ENCODE measurements around the gene SLC1A5. TPM values are rescaled to one million over a fixed set of nuclear protein-coding genes. Genes with fewer than 3 reads are reported as not detected.
"Not testable (repeated sequence)": the region's sequence is repeated elsewhere in the genome, so short reads cannot be mapped to it uniquely, and the experiment has no call there.

Gene SLC1A5
- total RNA-seq, 3 donors from 2014 or later (not counting 1 experiment from before 2014, with no cell fraction given) = 11.2 to 23.1 (median 18.9) TPM

DNA sequence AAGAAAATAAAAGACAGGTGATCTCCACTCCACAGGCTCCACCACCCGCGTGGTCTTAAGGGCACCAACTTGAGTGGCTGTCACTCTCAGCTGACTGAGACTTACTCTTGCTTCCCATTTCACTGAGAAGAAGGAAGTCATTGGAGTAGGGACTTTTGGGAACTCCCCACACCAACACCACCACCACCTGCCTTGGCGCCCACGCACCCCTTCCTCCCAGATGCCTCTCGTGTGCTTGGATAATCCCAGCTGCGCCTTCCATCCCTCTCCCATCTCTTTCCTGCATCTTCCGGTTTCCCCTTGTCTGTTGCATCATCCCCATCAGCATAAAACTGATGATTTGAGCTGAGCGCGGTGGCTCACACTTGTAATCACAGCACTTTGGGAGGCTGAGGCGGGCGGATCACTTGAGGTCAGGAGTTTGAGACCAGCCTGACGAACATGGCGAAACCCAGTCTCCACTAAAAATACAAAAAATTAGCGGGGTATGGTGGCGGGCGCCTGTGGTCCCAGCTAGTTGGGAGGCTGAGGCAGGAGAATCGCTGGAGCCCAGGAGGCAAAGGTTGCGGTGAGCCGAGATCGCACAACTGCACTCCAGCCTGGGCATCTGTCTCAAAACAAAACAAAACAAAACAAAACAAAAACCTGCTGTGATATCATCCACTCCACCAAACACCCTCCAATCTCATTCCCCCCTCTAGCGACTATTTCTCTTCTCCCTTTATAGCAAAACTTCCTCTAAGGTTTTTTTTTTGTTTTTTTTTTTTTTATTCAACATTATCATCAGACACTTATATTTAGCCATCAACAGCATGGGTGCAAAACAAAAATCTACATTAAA lies 36.7 kb upstream of the SLC1A5 start:
- no peak overlapping the region for H3K4me3 ChIP-seq (ENCODE audit: low read length)
- H3K27ac Mint-ChIP-seq = peak overlapping the region; percentile 6 to 77
- no peaks in the 10 kb centered on the region for H3K36me3 ChIP-seq (ENCODE audit: control insufficient read depth, insufficient read depth, low read length)
- intact Hi-C loops (cut with micrococcal nuclease) = no loop called here
- peak in 1 of 2 donors; percentile 47 for DNase-seq
- peaks cover 46% of the 10 kb centered on the region for H3K4me1 ChIP-seq (ENCODE audit: control insufficient read depth, insufficient read depth, low read length)
- TF ChIP-seq, protein P1, sequence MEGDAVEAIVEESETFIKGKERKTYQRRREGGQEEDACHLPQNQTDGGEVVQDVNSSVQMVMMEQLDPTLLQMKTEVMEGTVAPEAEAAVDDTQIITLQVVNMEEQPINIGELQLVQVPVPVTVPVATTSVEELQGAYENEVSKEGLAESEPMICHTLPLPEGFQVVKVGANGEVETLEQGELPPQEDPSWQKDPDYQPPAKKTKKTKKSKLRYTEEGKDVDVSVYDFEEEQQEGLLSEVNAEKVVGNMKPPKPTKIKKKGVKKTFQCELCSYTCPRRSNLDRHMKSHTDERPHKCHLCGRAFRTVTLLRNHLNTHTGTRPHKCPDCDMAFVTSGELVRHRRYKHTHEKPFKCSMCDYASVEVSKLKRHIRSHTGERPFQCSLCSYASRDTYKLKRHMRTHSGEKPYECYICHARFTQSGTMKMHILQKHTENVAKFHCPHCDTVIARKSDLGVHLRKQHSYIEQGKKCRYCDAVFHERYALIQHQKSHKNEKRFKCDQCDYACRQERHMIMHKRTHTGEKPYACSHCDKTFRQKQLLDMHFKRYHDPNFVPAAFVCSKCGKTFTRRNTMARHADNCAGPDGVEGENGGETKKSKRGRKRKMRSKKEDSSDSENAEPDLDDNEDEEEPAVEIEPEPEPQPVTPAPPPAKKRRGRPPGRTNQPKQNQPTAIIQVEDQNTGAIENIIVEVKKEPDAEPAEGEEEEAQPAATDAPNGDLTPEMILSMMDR (IDR thresholded peaks at IDR 0.05) = no peak
- H3K27me3 Mint-ChIP-seq (ENCODE audit: low read depth in 2 of 2) = peaks cover 0 to 2% of the 10 kb centered on the region in 2 donors
- no peaks in the 10 kb centered on the region for H3K9me3 Mint-ChIP-seq
- H3K4me3 Mint-ChIP-seq = no peak overlapping the region
- ATAC-seq = peak in 1 of 3 donors; percentile 45
- H3K9me3 ChIP-seq (ENCODE audit: control insufficient read depth, insufficient read depth, low read length) = no peaks in the 10 kb centered on the region
- H3K36me3 Mint-ChIP-seq = no peaks in the 10 kb centered on the region
- WGBS (ENCODE audit: insufficient coverage) = 73% methylated on average over 21 of the region's 21 CpGs
- H3K27me3 ChIP-seq (ENCODE audit: control insufficient read depth, insufficient read depth, low read length) = no peaks in the 10 kb centered on the region
- peaks cover 0 to 12% of the 10 kb centered on the region in 2 donors for H3K4me1 Mint-ChIP-seq
- peak overlapping the region; percentile 64 for H3K27ac ChIP-seq (ENCODE audit: low read length)

DNA sequence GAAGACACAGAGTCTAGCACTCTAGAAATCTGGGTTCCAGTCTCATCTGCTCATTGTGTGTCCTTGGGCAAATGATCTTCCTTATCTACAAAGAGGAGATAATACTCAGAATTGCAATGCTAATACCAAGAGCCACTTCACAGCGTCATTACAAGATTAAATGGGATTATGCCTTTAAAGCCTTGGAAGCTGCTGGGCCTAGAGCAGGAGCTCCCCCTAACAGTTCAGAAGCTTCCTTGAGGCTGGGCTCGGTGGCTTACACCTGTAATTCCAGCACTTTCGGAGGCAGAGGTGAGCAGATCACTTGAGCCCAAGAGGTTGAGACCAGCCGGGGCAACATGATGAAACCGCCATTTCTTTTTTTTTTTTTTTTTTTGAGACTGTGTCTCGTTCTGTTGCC lies 34.7 kb upstream of the SLC1A5 start:
- no peaks in the 10 kb centered on the region for H3K9me3 ChIP-seq (ENCODE audit: control insufficient read depth, insufficient read depth, low read length)
- TF ChIP-seq, protein P1 (IDR thresholded peaks at IDR 0.05) = no peak
- H3K4me3 ChIP-seq (ENCODE audit: low read length) = no peak overlapping the region
- Mint-ChIP-seq H3K9me3 (no peaks in the 10 kb centered on the region), H3K27ac (no peak overlapping the region), H3K27me3 (ENCODE audit: low read depth in 2 of 2) (peaks cover 0 to 2% of the 10 kb centered on the region in 2 donors), H3K36me3 (no peaks in the 10 kb centered on the region), H3K4me3 (no peak overlapping the region), H3K4me1 (peaks cover 0 to 17% of the 10 kb centered on the region in 2 donors)
- no peaks in the 10 kb centered on the region for H3K27me3 ChIP-seq (ENCODE audit: control insufficient read depth, insufficient read depth, low read length)
- 98% methylated on average over 5 of the region's 6 CpGs for WGBS (ENCODE audit: insufficient coverage)
- ATAC-seq (no peak), DNase-seq (no peak)
- intact Hi-C loops (cut with micrococcal nuclease) = no loop called here
- no peaks in the 10 kb centered on the region for H3K36me3 ChIP-seq (ENCODE audit: control insufficient read depth, insufficient read depth, low read length)
- no peak overlapping the region for H3K27ac ChIP-seq (ENCODE audit: low read length)
- peaks cover 50% of the 10 kb centered on the region for H3K4me1 ChIP-seq (ENCODE audit: control insufficient read depth, insufficient read depth, low read length)

DNA sequence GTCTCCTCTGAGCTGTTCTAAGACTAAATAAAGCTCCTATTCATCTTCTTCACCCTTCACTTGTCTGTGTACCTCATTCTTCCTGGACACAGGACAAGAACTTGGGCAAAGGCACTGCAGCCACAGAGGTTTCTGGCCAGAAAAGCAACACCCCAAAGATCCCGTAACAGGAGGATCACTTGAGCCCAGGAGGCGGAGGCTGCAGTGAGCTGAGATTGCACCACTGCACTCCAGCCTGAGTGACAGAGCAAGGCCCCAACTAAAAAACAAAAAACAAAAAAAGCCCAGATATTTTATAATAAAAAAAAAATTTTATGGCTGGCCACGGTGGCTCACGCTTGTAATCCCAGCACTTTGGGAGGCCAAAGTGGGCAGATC lies 34.0 kb upstream of the SLC1A5 start:
- H3K27ac ChIP-seq (ENCODE audit: low read length) = peak overlapping the region; percentile 65
- H3K9me3 Mint-ChIP-seq; intact Hi-C loops (cut with micrococcal nuclease); H3K27me3 Mint-ChIP-seq (ENCODE audit: low read depth in 2 of 2); H3K9me3 ChIP-seq (ENCODE audit: control insufficient read depth, insufficient read depth, low read length); H3K4me3 ChIP-seq (ENCODE audit: low read length); ATAC-seq; H3K36me3 ChIP-seq (ENCODE audit: control insufficient read depth, insufficient read depth, low read length); DNase-seq; H3K36me3 Mint-ChIP-seq; H3K27me3 ChIP-seq (ENCODE audit: control insufficient read depth, insufficient read depth, low read length): not testable (repeated sequence)
- peaks cover 50% of the 10 kb centered on the region for H3K4me1 ChIP-seq (ENCODE audit: control insufficient read depth, insufficient read depth, low read length)
- WGBS (ENCODE audit: insufficient coverage) = 79% methylated on average over 3 of the region's 4 CpGs
- Mint-ChIP-seq H3K4me3 (peak overlapping the region; percentile 45), H3K27ac (peak overlapping the region in 1 of 2 donors; percentile 72), H3K4me1 (peaks cover 0 to 17% of the 10 kb centered on the region in 2 donors)

DNA sequence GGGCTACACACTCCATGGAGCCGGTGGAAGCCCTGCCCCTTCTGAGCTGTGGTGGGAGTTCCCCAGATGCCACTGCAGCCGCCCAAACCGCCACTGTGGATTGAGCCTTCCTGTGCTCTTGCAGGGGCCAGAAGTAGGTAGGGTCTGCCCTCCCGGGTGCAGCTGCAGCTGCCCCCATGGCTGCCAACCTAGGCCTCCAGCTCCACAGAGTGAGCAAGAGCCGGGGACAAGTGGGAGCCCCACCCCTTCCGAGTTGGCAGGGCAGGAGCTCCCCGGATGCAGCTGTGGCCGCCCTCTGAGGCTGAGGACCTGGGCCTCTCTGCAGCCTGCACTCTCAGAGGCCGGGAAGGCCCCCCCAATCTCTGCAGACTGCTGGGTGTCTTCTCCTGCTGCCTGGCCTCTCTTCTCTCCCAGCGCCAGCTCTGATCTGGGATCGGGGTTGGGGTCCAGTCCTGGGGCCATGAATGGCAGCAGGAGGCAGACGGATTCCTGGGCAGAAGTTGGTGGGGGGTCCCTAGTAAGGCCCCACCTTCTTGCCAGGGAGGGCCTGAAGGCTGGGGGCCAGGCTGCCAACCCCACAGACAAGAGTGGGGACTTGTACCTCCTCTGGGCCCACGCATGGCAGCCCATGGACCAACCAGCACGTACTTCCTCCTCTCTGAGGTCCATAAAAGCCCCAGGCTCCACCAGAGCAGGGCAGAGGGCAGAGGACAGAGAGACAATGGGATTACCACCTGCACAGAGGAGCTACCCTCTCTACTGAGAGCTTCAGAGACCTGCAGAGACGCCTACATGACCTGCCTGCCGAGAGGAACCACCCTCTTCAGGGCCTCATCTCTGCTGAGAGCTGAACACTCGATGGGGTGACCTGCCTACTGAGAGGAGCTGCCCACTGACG lies 33.4 kb upstream of the SLC1A5 start:
- Mint-ChIP-seq H3K9me3 (no peaks in the 10 kb centered on the region), H3K36me3 (no peaks in the 10 kb centered on the region), H3K27me3 (ENCODE audit: low read depth in 2 of 2) (peaks cover 0 to 6% of the 10 kb centered on the region in 2 donors), H3K4me1 (peaks cover 0 to 17% of the 10 kb centered on the region in 2 donors), H3K27ac (peak overlapping the region in 1 of 2 donors; percentile 72), H3K4me3 (peak overlapping the region; percentile 45)
- peak overlapping the region; percentile 65 for H3K27ac ChIP-seq (ENCODE audit: low read length)
- H3K4me1 ChIP-seq (ENCODE audit: control insufficient read depth, insufficient read depth, low read length) = peaks cover 50% of the 10 kb centered on the region
- ATAC-seq = peak; percentile 40 to 97 (median 74)
- DNase-seq = peak in 1 of 2 donors; percentile 82
- no peaks in the 10 kb centered on the region for H3K36me3 ChIP-seq (ENCODE audit: control insufficient read depth, insufficient read depth, low read length)
- 38% methylated on average over 18 of the region's 18 CpGs for WGBS (ENCODE audit: insufficient coverage)
- no peaks in the 10 kb centered on the region for H3K9me3 ChIP-seq (ENCODE audit: control insufficient read depth, insufficient read depth, low read length)
- H3K27me3 ChIP-seq (ENCODE audit: control insufficient read depth, insufficient read depth, low read length) = no peaks in the 10 kb centered on the region
- TF ChIP-seq, protein P1 (IDR thresholded peaks at IDR 0.05) = no peak
- intact Hi-C loops (cut with micrococcal nuclease) = no loop called here
- H3K4me3 ChIP-seq (ENCODE audit: low read length) = no peak overlapping the region

Data from natural killer cell (primary cell).